Esophagus mucosa (tissue), 1 donor: Measurements from ENCODE around the gene PRKCH. TPM values are rescaled to one million over a fixed set of nuclear protein-coding genes. Genes with fewer than 3 reads are reported as not detected.
"Not testable (repeated sequence)": the region's sequence is repeated elsewhere in the genome, so short reads cannot be mapped to it uniquely, and the experiment has no call there.

ENCODE experiments used
- ATAC-seq: fragments of 200-7000 bp; cut with Tn5 transposase; one replicate; pipeline ENCODE4 v1.9.1; 2020
- total RNA-seq: library from RNA; stranded (reverse); gene quantifications from one replicate; pipeline ENCODE4 v1.2.4, GENCODE V29; 2023
- donor health status: DM: yes; HTN: yes; CAD: no.

The PRKCH gene
- total RNA-seq, 1 donor from 2014 or later = 48.2 TPM

DNA sequence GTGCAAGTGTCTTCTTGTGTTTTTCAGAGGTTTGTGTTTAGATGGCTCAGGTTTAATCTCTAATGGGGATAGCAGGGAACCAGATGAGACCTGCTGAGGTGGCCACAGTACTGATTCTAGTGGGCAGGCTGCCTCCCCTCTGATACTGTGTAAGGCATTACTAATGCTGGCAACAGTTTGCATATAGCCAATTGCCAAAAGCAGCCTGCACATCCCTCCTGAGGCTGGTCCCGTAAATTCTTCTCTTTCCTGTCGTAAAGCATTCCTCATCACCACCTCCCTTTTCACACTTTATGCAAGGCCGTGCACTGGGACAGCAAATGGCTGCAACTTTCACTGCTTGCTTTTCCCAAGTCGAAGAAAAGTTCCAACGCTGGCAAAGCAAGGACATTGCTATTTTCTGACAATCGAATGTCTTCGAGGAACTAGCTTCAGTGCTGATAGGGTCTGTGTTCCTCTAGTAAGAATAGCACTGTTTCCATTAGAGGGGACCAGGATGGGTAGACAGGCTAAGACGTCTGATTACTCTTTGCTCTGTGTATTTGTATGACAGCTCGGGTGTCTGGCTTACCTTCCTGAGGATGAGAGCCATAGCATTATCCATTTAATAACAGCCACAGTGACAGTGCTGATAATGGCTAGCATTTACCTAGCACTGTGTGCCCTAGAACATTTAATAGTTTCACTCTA lies 195.7 kb downstream of the PRKCH start:
- no peak for ATAC-seq

- no peak for ATAC-seq
Observed at GRCh38 chr14:61517911-61518384, 196.6 kb downstream of the PRKCH start.

DNA sequence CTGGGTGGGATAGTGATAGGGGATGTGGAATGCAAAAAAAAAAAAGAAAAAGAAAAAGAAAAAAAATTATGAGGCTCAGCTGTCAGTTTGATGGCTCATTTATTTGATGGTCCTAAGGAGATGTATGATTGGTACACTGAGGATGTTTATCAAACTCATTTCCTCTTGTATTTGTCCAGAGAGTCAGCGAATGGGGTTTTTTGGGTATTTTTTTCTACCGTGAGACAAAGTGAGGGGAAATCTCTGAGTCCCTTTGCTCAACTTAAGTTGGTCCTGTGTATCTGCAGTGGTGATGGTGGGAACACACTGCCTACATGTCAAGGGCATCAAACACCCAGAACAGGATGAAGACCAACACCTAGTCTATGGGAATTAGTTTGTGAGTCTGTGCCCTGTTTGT lies 197.0 kb downstream of the PRKCH start:
- no peak for ATAC-seq

- no peak for ATAC-seq
Observed at GRCh38 chr14:61519106-61519505, 197.7 kb downstream of the PRKCH start.

DNA sequence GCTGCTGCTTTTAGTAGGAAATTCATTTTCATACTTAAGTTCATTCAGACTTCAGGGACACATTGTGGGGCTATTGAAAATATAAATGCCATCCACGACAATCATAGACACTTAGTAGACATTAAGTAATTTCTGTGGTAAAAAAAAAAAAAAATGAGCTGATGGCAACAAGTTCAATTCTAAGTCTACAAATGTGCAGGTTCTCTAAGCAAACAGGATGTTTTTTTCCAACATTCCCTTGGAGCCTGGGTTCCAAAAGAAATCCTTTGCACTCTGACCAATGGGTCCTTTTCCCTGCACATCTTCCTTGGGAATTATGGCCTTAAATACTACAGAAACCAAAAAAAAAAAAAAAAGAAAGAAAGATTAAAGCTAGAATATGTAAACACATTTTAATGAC lies 198.4 kb downstream of the PRKCH start:
- no peak for ATAC-seq

GRCh38 chr14:61520576-61520975 lies 199.2 kb downstream of the PRKCH start:
- ATAC-seq = no peak

- ATAC-seq = no peak
Observed at GRCh38 chr14:61521773-61522172, 200.4 kb downstream of the PRKCH start.

GRCh38 chr14:61523751-61524150 lies 202.4 kb downstream of the PRKCH start:
- ATAC-seq = no peak

DNA sequence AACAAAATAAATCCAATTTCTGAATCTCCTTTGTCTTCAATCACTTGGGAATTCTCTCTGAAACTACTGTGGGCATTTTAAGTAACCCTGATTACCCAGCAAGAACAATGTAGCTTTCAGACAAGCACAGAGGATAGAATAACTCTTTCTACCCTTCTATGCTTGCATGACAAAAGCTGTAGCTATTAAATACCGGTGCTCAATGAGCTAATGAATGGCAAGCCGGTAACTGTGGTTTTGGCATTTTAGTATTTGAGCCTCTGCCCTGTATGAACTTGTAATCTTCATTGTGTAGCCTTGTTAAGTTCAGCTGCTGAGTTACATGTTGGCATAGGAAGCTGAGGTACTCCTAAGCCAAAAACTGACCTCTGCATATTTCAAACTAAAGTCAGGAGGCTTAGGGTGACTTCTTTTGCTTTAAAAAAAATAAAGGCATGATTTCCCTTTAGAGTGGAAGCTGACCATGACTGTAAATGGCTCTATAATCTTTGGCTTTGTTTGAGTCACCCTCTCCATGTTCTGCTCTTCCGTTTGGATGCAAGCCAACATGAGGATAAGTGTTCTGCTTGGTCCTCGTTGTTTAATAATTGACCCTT lies 202.9 kb downstream of the PRKCH start:
- ATAC-seq = peak; percentile 31

- no peak for ATAC-seq
Observed at GRCh38 chr14:61524936-61525292, 203.5 kb downstream of the PRKCH start.

DNA sequence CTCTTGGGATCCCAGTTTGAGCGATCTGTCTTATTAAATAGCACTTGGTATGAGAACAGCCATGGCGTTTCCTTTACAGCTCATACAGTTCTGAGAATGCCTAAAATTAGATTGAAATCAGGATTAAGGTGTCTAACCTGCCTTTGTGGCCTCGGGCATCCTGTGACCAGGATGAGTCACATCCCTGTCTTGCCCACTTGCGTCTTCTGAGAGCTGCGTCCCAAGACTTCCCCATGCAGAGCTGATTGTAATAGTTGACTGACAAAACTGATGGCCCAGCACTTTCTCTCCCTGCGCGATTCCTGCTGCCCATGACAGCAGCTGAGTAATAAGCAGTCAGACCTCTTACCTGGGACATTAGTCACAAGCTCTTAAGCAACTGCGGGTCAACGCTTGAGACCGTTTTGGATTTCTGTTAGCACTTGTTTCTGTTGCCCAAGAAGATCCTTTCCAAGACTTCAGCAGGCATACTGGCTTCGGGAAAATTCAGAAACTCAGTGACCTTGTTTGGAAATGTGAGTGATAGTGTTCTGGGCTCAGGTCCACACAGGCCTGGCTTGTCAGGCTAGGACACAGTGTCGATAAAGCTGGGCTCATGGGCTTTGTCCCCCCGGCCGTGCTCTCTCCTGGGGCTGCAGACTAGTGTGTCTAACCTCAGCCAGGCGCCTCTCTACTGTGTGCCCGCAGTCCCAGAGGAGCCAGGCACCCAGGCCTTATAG lies 204.1 kb downstream of the PRKCH start:
- peak; percentile 94 for ATAC-seq

GRCh38 chr14:61526405-61527312 lies 205.3 kb downstream of the PRKCH start:
- peak; percentile 39 for ATAC-seq

DNA sequence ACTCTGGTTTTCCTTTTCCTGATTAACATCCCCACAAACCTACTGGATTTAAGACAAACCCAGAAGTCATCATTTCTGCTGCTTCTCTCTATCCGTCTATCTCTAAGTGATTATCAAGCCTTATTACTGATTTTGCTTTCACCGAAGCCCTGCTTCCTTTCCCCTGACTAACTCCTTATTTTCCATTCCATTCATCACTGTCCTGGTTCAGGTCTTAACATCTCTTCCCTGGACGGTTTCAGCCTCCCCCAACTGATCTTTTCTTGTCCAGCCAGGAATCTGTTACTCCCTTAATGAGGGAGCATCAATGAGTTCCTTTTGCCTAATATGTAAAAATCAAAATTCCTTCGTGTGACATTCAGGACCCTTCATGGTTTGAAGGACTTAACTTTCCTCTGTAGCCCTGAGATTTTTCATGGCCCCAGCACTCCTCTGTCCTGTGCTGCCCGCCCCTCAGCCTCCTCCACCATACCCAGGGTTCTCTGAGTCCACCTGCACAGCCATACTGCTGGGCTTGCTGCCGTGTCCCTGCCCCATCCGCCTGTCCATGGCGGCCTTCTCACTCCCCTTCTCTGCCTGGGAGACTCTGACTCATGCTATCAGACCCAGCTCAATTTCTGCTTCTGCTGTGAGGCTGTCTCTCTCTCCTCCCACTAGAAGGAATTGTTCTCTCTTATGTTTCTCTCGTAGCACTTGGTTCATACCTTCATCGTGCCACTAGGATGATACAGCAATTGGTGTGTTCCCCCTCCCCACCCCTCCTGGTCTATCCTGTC lies 206.1 kb downstream of the PRKCH start:
- no peak for ATAC-seq

DNA sequence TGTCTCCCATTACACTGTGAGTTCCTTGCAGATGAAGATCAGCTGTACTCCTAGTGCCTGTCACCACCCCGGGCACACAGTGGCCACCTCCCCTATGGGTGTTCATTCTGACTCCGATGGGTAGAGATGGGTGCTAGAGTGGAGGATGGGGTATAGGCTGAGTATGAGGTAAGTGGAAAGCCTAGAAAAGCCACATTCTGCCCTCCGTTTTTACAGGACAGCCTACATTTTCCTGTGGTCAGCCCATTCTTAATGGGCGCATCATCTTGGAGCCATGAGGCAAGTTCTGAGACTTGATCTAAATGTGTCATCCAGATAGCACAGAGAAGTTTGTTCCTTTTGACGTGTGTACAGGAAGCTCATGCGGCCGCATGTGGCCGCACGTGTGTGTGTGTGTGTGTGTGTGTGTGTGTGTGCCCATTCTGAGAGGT lies 207.2 kb downstream of the PRKCH start:
- ATAC-seq = no peak

DNA sequence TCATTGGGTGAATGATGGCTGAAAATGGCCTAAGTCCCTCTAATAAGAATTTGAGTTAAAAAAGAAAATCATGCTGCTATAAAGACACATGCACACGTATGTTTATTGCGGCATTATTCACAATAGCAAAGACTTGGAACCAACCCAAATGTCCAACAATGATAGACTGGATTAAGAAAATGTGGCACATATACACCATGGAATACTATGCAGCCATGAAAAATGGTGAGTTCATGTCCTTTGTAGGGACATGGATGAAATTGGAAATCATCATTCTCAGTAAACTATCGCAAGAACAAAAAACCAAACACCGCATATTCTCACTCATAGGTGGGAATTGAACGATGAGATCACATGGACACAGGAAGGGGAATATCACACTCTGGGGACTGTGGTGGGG lies 208.0 kb downstream of the PRKCH start:
- ATAC-seq = not testable (repeated sequence)

- no peak for ATAC-seq
Observed at GRCh38 chr14:61530296-61530695, 208.9 kb downstream of the PRKCH start.

DNA sequence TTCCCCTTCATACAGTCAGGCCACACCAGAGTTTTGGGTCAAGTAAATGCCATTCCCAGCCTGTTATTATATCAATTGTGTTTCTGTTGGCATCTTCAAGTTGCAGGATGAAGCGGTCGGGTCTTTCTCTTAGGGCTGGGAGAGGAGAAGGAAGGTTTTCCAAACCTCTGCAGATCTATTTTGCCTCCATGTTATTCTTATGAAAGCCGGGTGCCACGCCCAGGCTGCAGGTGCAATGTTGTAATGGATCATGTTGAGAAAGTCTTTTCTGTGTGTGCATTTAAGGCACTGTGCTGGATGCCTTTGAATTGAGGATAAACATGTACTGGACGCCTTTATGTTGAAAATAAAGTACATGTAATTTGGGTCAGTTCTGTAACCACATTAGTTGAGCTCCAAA lies 209.5 kb downstream of the PRKCH start:
- ATAC-seq = peak; percentile 14

DNA sequence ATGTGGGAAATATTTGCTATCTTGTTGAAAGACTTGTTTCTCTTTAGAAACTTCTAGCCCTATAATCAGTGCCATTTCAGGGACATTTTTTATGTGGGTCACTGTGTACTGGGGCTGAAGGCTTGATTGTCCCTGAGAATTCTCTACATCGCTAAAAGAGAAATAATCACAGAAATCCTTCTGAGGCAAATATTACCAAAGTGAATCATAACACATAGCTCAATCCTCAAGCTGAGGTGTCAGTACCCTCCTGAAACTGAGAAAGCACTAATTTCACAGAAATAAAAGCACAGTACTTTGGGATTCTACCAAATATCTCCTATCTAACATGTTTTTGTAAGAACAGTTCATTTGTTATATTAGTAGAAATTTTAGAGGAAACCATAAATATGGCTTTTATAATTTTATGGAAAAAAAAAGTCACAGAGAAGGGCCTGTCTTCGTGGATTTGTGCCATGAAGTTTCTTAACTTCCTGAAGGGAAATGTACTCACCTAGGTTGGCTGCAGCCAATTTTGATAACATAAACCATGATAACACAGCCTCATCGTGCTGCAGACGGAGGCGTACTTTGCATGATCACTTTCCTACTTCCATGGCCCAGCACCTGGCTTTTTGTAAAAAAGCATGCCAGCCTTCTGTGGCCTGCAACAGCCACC lies 210.2 kb downstream of the PRKCH start:
- ATAC-seq = no peak

DNA sequence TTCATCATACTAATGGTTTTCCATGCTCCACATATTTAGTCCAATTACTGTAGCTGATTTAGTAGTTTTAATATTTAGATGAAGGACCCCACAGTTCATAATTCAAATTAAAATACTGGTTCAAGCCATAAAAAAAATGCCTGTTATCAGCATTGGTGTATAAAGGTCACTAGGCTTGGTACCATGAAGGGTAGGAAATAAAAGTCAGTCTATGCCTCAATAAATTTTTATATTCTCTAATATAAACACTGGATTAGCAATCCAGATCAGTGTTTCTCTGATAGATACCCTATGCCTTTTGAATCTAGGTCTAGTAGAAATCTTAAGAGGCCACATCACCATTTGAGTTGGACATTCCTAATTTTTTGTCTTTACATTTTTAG lies 210.7 kb downstream of the PRKCH start:
- no peak for ATAC-seq

DNA sequence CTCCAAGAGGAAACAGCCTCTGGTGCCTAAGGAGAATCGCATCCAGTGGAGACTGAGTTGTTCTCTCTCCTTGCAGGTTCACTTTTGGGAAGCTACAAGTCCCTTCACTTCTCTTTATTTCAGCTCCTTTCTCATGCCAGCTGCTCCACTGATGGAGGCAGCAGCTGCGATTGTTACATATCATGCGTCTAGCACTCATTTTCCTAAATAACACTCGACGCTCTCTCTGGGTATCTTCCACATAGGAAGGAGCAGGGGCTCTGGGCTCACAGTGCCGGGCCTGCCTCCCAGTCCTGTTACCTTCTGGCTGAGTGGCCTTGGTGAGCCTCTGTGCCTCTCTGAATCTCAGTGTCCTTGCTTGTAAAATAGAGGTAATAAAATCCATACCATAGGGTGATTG lies 211.4 kb downstream of the PRKCH start:
- no peak for ATAC-seq

GRCh38 chr14:61533513-61534255 lies 212.3 kb downstream of the PRKCH start:
- ATAC-seq = no peak
